ENCODE results near the gene HUS1.

GRCh38 chr7:47988496-47989386 lies 9.3 kb upstream of the HUS1 start:
- no peak for TF ChIP-seq MEIS1 (CRISPR knock-in tag; IDR thresholded peaks at IDR 0.05; ENCODE audit: borderline replicate concordance)
- TF ChIP-seq CTCF (tag by site-specific recombination; IDR thresholded peaks at IDR 0.05) = 0 out of 2 replicates have a peak, but pooled peaks have one; percentile 29
- TF ChIP-seq ZNF274 (IDR thresholded peaks at IDR 0.05; ENCODE audit: low read length) = no peak
- TF ChIP-seq ZNF274 (tag by site-specific recombination; IDR thresholded peaks at IDR 0.05; ENCODE audit: borderline replicate concordance) = no peak
- TF ChIP-seq SCRT1 (tag by site-specific recombination; IDR thresholded peaks at IDR 0.05; ENCODE audit: borderline replicate concordance) = no peak
- no peak for TF ChIP-seq ZNF692 (tag by site-specific recombination; IDR thresholded peaks at IDR 0.05)
- no peak for TF ChIP-seq ZNF18 (tag by site-specific recombination; IDR thresholded peaks at IDR 0.05)
- no peak for TF ChIP-seq KLF9 (tag by site-specific recombination; IDR thresholded peaks at IDR 0.05; ENCODE audit: low read depth)
- no peak for TF ChIP-seq REST (tag by site-specific recombination; IDR thresholded peaks at IDR 0.05)
- no peak for TF ChIP-seq ZNF350 (tag by site-specific recombination; IDR thresholded peaks at IDR 0.05)
